Measurements from ENCODE around the gene OMP.

OMP gene

DNA sequence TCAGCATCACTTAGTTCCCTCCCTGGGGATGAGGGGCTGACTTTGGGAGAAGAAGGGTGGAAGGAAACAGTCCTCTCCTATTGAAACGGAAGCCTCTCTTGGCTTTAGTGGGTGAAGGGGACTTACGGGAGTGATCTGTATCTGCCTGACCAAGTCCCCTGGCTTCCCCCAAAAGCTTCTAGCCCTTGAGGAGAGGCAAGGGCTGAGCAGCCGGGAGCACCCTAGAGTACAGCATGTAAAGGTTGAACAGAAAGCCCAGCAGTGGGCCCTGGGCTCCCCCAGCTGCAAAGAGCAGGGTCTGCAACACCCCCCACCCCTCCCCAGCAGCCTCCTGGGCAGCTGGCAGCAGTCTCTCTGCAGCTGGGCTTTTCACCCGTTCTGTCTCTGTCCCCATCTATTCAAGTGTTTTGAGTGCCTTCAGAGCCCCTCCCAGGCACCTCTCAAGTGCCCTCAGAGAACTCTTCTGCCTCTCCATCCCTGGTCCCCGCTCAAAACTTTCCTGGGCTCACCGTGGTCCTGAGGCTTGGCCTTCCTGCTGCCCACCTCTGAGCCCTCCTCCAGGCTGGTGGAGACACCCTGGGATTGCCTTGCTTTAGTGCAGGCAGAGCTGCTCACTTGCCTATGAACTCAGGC is 33.2 kb upstream of the OMP start:
- no peak for DNase-seq (ENCODE audit: low spot score)

DNA sequence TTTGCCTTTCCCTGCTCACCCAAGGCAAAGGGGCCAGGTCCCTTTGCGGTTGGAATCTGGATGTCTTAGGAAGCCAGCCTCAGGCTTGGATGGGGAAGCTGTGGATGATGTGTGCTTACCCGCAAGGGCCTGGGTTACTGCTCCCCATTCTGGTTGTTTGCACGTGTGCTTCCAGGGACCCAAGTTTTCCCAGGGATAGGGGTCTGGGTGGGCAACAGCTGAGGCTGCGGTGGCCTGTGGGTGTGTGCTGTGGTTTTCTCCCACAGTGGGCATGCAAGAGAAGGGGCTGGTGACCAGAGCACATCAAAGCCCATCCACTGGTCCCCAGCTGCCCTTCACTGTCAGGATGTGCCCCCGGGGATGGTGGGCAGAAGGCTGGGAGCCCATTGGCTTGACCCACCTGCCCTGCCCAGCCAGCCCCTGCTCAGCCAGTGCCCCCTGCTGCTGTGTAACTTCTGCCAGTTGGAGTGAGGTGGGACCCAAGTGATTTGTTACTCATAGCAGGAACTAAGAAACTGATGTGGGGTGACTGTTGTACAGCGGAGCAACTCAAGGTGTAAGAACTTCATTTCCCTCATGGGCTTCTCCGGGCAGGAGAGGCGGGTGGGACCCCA is 32.6 kb upstream of the OMP start:
- DNase-seq (ENCODE audit: low spot score) = no peak

GRCh38 chr11:77071077-77071476 is 31.6 kb upstream of the OMP start:
- DNase-seq (ENCODE audit: low spot score) = no peak

- no peak for DNase-seq (ENCODE audit: low spot score)
Measured at GRCh38 chr11:77071671-77072605, 30.7 kb upstream of the OMP start.

GRCh38 chr11:77072851-77073327 is 29.8 kb upstream of the OMP start:
- no peak for DNase-seq (ENCODE audit: low spot score)

GRCh38 chr11:77073328-77074001 is 29.2 kb upstream of the OMP start:
- DNase-seq (ENCODE audit: low spot score) = no peak

DNA sequence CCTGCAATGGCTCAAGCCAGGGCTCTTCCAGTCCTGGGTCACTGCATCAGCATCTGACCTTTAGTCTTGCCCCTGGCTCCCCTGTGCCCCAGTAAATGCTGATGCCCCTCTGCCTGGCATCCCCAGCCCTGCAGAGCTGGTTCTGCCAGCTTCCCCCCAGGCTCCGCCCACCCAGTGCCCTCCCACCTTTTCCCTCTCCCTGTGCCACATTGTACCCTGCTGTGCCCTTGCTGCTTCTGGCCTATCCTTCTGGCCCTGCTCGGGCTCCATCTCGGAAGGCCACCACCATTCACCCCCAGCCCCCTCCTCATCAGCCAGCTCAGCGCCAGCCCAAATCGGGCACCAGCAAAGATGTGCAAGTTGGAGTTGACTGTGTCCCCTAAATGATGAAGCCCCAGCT is 28.4 kb upstream of the OMP start:
- DNase-seq (ENCODE audit: low spot score) = no peak

DNA sequence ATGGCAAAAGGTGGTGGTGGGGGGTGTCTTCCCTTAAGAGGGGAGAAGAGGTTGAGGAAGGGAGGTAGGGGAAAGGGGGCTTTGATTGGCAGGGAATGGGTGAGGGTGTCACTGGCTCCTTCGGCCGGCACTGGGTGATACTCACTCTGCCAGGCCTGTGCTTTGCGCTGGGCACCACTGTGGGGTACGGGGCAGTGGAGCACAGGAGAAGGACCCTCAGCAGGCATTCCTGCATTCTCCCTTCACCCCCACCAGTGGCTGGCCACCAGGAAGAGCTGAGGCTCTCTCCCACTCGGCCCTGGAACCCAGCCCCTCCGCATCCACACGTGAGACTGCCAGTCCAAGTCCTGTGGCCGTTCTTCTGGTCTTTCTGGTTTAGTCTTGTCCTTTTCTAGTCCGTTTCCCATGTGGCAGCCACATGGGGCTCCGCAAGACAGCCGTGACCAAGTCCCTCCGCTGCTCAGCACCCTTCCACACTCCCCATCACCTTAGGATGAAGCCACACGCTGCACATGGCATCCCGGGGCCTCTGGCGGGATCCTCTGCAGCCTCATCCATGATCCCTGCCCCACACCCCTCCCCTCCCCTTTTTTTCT is 27.9 kb upstream of the OMP start:
- DNase-seq (ENCODE audit: low spot score) = no peak

DNA sequence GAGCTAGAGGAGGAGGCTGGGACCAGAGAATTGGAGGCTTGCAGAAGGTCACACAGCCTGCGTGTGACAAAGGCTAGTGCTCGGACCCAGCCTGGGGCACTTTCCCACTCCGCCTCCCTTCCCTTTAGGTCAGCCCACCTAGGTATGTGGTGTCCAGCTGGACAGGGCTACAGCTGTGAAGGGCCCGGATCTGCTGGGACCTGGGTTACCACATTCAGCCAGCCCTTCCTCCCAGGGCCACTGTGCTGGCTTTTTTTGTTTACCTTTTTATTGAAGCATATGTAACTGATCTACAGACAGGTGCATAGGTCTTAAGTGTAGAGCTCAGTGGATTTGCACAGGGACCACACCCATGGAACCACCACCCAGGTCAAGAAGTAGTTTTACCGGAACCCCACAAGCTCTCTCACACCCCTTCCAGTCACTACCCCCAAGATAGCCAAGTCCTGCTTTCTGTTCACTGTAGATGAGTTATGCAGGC is 27.2 kb upstream of the OMP start:
- DNase-seq (ENCODE audit: low spot score) = no peak

DNA sequence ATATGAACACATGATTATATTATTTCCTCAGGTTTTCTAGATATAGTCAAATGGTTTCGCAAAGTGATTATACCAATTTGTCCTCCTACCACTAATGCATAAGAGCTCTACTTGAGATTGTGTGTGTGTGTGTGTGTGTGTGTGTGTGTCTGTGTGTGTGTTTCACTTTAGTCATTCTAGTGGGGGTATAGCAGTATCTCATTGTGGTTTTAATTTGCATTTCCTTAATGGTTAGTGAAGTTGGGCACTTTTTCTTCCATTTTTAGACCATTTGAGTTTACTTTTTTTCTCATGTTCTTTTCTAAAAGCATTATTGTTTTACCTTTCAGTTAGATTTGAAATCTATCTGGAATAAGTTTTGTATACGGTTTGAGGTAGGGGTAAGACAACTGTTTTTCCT is 23.0 kb upstream of the OMP start:
- no peak for DNase-seq (ENCODE audit: low spot score)

GRCh38 chr11:77080643-77081210 is 21.9 kb upstream of the OMP start:
- no peak for DNase-seq (ENCODE audit: low spot score)

DNA sequence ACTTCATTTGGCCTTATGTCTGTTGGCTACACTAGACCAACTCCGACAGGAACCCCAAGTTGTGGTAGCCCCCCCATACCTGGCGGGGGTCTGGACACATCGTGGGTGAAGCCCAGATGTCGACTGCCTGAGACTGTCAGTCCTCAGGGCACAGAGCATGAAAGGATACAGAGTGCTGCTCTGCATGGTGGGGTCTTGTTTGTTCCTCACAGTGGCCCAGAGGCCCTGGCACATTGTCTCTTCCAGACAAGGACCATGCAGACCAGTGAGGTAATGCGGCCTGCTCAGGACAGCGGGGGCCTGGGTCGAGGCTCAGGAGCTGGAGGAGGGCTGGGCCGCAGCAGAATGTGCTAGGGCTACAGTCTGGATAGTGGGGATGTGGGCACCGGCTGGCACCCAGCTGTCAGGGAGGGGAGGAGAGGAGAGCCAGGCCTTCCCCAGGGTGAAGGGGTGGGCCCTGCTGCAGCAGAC is 21.2 kb upstream of the OMP start:
- no peak for DNase-seq (ENCODE audit: low spot score)

- DNase-seq (ENCODE audit: low spot score) = no peak
Measured at GRCh38 chr11:77081976-77082836, 20.4 kb upstream of the OMP start.

DNA sequence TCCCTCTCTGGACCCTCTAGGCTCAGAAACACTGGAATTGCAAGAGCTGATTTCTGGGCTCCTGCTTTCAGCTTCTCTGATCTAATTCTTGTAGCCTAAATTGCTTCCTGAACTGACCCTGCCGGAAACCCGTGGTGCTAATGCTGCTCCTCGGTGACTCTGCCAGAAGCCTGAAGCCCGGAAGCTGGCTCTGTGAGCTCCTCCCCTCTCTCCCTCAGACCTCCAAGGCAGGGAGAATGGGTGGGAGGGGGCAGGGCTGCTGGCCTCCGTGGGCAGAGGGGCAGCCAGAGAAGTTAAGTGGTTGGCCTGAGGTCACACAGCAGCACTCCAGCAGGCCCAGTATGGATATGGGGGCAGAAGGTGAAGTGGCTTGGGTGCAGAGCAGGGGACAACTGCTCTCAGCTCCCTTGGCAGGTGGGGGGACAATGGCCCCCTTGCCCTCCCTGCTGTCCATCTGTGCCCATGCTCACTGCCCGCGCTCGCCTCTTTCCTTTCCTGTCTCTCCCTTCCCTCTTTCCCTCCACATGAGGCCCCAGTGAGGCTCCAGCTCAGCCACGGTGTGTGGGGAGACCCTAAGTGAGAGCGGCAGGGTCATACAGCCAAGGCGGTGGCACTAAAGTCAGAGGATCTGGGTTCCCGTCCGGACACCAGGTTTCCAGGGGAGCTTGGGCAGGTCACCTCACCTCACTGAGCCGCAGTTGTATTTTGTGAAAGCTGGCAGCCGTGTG is 19.6 kb upstream of the OMP start:
- DNase-seq (ENCODE audit: low spot score) = no peak

DNA sequence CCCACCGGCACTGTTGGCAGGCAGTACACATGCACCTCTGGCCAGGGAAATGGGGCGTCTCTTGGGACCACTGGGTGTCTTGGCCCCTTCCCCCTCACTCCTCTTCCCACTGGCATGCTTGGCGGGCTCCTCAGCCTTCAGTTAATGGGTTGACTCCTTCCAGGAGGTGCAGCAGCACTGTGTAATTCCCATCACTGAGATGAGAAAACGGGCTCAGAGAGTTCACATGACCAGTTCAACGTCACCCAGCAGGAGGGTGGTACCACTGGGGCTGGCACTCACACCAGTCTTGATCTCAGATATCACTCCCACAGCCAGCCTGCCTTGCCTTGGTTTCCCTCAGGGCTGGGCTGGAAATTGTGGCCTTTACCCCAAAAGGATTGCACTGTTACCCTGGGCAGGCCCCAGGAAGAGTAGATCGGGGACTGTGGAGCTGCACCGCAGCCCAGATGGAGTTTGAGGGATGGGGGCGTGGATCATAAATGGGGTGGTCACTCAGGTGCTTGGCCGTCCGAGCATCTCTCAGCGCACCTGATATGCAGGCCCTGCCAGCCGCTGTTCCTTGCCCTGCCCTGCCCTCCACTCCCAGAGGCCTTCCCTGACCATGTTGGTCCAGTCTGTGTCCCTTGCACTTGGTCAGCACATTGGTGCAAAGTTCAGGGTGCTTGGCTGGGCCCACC is 18.9 kb upstream of the OMP start:
- no peak for DNase-seq (ENCODE audit: low spot score)

GRCh38 chr11:77084581-77085191 is 18.0 kb upstream of the OMP start:
- DNase-seq (ENCODE audit: low spot score) = no peak

DNA sequence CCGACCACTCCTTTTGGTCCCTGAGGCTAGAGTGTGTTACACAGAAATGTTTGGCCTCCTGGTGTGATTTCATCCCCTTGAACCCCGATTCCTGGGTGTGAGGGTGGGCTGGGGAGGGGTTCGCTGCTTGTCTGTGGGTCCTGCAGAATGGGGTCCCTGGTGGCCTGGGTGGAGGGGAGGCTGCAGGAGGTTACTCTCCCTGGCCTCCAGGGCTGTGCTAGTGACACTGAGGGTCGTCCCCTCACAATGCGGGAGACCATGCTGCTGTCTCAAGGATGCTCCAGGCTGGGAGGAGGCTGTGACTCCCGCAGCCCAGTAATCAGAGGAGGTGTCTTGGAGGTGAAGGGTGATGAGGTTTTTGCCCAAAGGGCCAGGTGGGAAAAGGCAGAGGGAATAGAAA is 17.0 kb upstream of the OMP start:
- DNase-seq (ENCODE audit: low spot score) = no peak
